Panc1 (cell line): ENCODE results near the gene SCPEP1. TPM values are rescaled to one million over a fixed set of nuclear protein-coding genes. Genes with fewer than 3 reads are reported as not detected.

Source experiments
- ATAC-seq: fragments of 200-7000 bp; cut with Tn5 transposase; 2 replicates; pipeline ENCODE4 v1.9.1; 2020; ENCODE audit warnings: mild to moderate bottlenecking, moderate library complexity
- BruUV-seq: library from RNA; stranded (reverse); fragments of 400-500 nt; replicated peaks from 2 replicates; lab custom pipeline; 2021; lab: Mats Ljungman, UMichigan
- CTCF ChIA-PET: fragments of 300-600 bp; sonication (Branson Sonifier 250); formaldehyde crosslinking; loops from one replicate; lab custom pipeline; 2022; ENCODE audit warnings: antibody characterized with exemption; lab: Charles Lee
- POLR2A ChIA-PET: fragments of 300-600 bp; sonication (Branson Sonifier 250); formaldehyde crosslinking; loops from one replicate; lab custom pipeline; 2022; ENCODE audit warnings: antibody characterized with exemption; lab: Charles Lee
- DNase-seq: peaks from one replicate; pipeline ENCODE4 v3.0.0-alpha.2; 2010; ENCODE audit warnings: low read depth, low spot score
- H3K27ac ChIP-seq: 2 replicates; pipeline ENCODE4 v1.5.1; 2011; ENCODE audit warnings: mild to moderate bottlenecking, low read length, inconsistent platforms
- H3K27me3 ChIP-seq: fragments of 200-500 bp; sonication (Bioruptor generic); 2 replicates; pipeline ENCODE4 v1.6.0; 2014; ENCODE audit warnings: low read length, inconsistent platforms; ENCODE audit not compliant: control insufficient read depth, insufficient read depth
- H3K36me3 ChIP-seq: fragments of 200-500 bp; sonication (Bioruptor generic); 2 replicates; pipeline ENCODE4 v1.5.1; 2014; ENCODE audit warnings: inconsistent platforms, mild to moderate bottlenecking, low read length, moderate library complexity; ENCODE audit not compliant: control insufficient read depth, insufficient read depth
- H3K4me1 ChIP-seq: 2 replicates; pipeline ENCODE4 v1.5.1; 2011; ENCODE audit warnings: inconsistent platforms, mild to moderate bottlenecking, low read length, moderate library complexity; ENCODE audit not compliant: control insufficient read depth, insufficient read depth
- H3K4me3 ChIP-seq, 2 experiments: 2 replicates each; pipeline ENCODE4 v1.5.1; 2011 to 2012; ENCODE audit warnings: low read depth in 2 of 2, low read length in 2 of 2, mild to moderate bottlenecking in 2 of 2, inconsistent platforms in 1 of 2, moderate library complexity in 1 of 2
- H3K9me3 ChIP-seq: fragments of 200-500 bp; sonication (Bioruptor generic); 2 replicates; pipeline ENCODE4 v1.5.1; 2014; ENCODE audit warnings: low read depth, mild to moderate bottlenecking, inconsistent platforms, low read length, moderate library complexity; ENCODE audit not compliant: control insufficient read depth, insufficient read depth
- CTCF ChIP-seq: fragments of 450-650 bp; IDR thresholded peaks from 2 replicates; pipeline ENCODE4 v1.5.1; 2017; ENCODE audit warnings: mild to moderate bottlenecking
- POLR2AphosphoS5 ChIP-seq: IDR thresholded peaks from 2 replicates; pipeline ENCODE4 v1.6.1; 2012; ENCODE audit warnings: mild to moderate bottlenecking, low read depth, low read length, moderate library complexity
- REST ChIP-seq, 2 experiments: IDR thresholded peaks; 2 replicates each; pipeline ENCODE4 v1.6.1; 2011 to 2012; ENCODE audit warnings: low read depth in 2 of 2, control low read depth in 1 of 2, low read length in 1 of 2, mild to moderate bottlenecking in 1 of 2, moderate library complexity in 1 of 2; ENCODE audit not compliant: insufficient read depth in 1 of 2
- SIN3A ChIP-seq: IDR thresholded peaks from 2 replicates; pipeline ENCODE4 v1.6.1; 2012; ENCODE audit warnings: low read depth, mild to moderate bottlenecking, low read length, moderate library complexity, borderline replicate concordance; ENCODE audit not compliant: insufficient read depth
- TCF7L2 ChIP-seq: IDR thresholded peaks from 2 replicates; pipeline ENCODE4 v1.6.1; 2011; ENCODE audit warnings: mild to moderate bottlenecking, low read depth, low read length, inconsistent platforms
- in situ Hi-C: cut with HindIII; loops from 2 replicates; pipeline ENCODE4 v1.10.0; 2016; ENCODE audit warnings: low sequenced_read_pairs, low pct_unique_long_range_greater_than_20kb
- intact Hi-C: fragments of 100-400 bp; cut with micrococcal nuclease; formaldehyde crosslinking; loops from one replicate; pipeline ENCODE4 v1.10.0; 2022; ENCODE audit not compliant: unreplicated experiment
- total RNA-seq: library from RNA; stranded (reverse); gene quantifications from one replicate; pipeline ENCODE4 v1.2.1, GENCODE V29; 2021; ENCODE audit not compliant: unreplicated experiment

The SCPEP1 gene
- total RNA-seq, 1 experiment from 2014 or later: 50.7 TPM

GRCh38 chr17:56975656-56976055 is 2.3 kb upstream of the SCPEP1 start:
- no peak for ATAC-seq
- no TSS peak for BruUV-seq
- TF ChIP-seq TCF7L2 (no peak), REST (IDR thresholded peaks at IDR 0.05; ENCODE audit: insufficient read depth in 1 of 2, low read depth in 2 of 2, low read length in 1 of 2) (no peak), CTCF (no peak), POLR2AphosphoS5 (no peak), SIN3A (no peak)
- Histone ChIP-seq H3K27me3 (no peaks in the 10 kb centered on the region), H3K27ac (no peak overlapping the region), H3K4me1 (peaks cover 11% of the 10 kb centered on the region), H3K36me3 (peaks cover 3% of the 10 kb centered on the region; the same call in 1 of the 2 replicates), H3K9me3 (no peaks in the 10 kb centered on the region), H3K4me3 (no peak overlapping the region)
- intact Hi-C loops (no loop called here), in situ Hi-C loops (no loop called here)
- ChIA-PET POLR2A (no interaction called here), CTCF (no interaction called here)
- no peak for DNase-seq

GRCh38 chr17:56976941-56977608 is 856 bp upstream of the SCPEP1 start:
- H3K36me3 ChIP-seq: peaks cover 3% of the 10 kb centered on the region; the same call in 1 of the 2 replicates
- CTCF ChIA-PET: no interaction called here
- DNase-seq: no peak
- H3K9me3 ChIP-seq: no peaks in the 10 kb centered on the region
- H3K27ac ChIP-seq: peak overlapping the region; percentile 30; the same call in 1 of the 2 replicates
- in situ Hi-C loops: no loop called here
- no TSS peak for BruUV-seq
- intact Hi-C loops: no loop called here
- TF ChIP-seq REST (IDR thresholded peaks at IDR 0.05; ENCODE audit: insufficient read depth in 1 of 2, low read depth in 2 of 2, low read length in 1 of 2): no peak
- TF ChIP-seq TCF7L2: no peak
- no peak for TF ChIP-seq POLR2AphosphoS5
- no peak for TF ChIP-seq SIN3A
- no peak for TF ChIP-seq CTCF
- H3K27me3 ChIP-seq: no peaks in the 10 kb centered on the region
- no peak for ATAC-seq
- H3K4me3 ChIP-seq: peak overlapping the region; percentile 67 to 88
- peaks cover 11% of the 10 kb centered on the region for H3K4me1 ChIP-seq
- POLR2A ChIA-PET: interaction anchor here (1.5 kb wide), 1 partner anchor 9 kb away, joined by 3 read pairs; no protein-coding TSS in a partner anchor
